GM08714 (cell line): Measurements from ENCODE around the gene ZNF367.
"Not testable (repeated sequence)": the region's sequence is repeated elsewhere in the genome, so short reads cannot be mapped to it uniquely, and the experiment has no call there.

ENCODE experiments used
- H3K4me3 ChIP-seq: fragments of 200-500 bp; sonication (Bioruptor generic); 2 replicates; pipeline ENCODE4 v1.5.1; 2014; ENCODE audit warnings: mild to moderate bottlenecking, low read length, inconsistent platforms
- ZNF274 ChIP-seq: IDR thresholded peaks from 2 replicates; pipeline ENCODE4 v1.6.1; 2012; ENCODE audit warnings: mild to moderate bottlenecking, low read depth, low read length

The ZNF367 gene

DNA sequence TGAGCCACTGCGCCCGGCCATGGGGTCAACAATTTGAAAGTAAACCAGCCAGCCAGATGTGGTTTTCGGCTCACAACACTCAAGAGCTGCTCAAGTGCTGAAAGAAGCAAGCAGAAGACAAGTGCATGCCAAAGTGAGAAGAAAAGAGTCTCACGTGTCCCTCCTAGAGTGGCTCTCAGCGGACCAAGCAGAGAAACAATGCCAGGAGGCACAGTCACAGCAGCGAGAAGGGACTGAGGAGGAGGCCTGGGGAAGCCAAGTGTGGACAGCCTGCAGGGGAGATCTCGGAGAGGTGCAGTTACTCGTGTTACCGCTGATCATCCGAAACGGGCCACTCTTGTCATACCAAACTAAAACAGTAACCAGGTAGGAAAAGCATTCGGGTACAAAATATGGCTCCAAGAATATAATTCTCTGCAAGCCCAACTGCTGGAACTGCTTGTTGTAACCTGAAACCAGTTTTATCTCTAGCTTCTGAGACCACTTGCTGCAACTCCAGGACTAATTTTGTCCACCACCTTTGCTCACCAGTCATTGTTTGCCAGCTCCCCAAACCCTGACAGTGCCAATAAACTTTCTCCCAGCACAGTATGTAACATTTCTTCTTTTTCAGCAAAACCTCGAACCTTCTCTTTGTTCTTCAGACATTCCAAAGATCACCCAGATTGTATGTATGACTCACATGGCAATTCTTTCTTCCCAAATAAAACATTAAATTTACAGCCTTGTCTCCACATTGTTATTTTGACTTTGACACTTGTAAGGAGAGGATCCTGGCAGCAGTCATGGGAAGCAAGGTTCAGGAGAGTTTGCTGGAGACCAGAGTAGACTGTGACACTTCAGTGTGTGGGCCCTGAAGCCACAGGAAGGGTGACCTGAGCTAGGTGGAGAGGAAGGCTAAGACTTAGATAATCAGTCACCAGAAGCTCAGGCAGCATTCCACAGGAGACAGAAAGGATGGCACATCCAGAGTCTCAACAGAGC lies 41.0 kb downstream of the ZNF367 start:
- no peak overlapping the region for H3K4me3 ChIP-seq
- TF ChIP-seq ZNF274, result no peak

GRCh38 chr9:96375507-96375906 lies 42.7 kb downstream of the ZNF367 start:
- H3K4me3 ChIP-seq, result not testable (repeated sequence)

GRCh38 chr9:96367943-96368342 lies 50.2 kb downstream of the ZNF367 start:
- no peak overlapping the region for H3K4me3 ChIP-seq
- no peak for TF ChIP-seq ZNF274

DNA sequence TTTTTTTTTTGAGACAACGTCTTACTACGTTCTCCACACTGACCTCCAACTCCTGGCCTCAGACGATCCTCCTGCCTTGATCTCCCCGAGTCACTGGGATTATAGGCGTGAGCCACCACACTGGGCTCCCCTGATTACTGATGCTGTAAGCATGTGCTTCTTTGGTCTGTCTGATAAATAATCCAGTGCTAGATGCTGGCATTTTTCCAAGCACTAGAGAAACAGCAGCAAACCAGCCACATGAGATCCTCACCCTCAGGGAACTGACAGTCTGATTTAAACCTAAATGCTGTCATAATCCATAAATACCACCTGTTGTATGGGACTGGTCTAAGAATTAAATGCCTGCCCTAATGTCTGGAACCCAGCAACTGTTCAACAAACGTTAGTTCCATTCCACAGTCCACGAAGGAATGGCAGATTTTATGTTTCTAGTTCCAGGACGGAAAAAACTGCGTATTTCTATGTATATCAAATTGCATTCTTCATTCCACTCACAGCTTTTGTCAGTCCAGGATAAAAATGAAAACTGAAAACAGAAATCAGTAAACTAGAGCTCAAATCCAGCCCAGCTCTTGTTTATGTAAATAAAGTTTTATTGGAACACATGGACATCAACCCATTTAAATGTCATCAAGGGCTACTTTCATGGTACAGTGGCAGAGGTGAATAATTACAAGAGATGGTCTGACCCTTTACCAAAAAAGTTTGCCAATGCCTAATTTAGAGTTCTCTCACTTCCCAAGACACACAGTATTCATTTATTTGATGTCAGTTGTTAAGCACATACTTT lies 54.8 kb downstream of the ZNF367 start:
- no peak for TF ChIP-seq ZNF274

DNA sequence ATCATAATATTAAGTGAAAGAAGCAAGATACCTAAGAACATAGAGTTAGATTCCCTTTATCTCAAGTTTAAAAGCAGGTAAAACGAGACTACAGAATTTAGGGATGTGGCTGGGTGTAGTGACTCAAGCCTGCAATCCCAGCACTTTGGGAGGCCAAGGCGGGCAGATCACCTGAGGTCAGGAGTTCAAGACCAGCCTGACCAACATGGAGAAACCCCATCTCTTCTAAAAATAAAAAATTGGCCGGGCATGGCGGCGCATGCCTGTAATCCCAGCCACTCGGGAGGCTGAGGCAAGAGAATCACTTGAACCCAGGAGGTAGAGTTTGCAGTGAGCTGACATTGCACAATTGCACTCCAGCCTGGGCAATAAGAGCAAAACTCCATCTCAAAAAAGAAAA lies 56.1 kb downstream of the ZNF367 start:
- H3K4me3 ChIP-seq, result not testable (repeated sequence)

More for the DNA sequence above, 54.8 kb downstream of the ZNF367 start:
- H3K4me3 ChIP-seq, result no peak overlapping the region

GRCh38 chr9:96361668-96362067 lies 56.5 kb downstream of the ZNF367 start:
- no peak overlapping the region for H3K4me3 ChIP-seq
- TF ChIP-seq ZNF274, result no peak

- no peak for TF ChIP-seq ZNF274
- no peak overlapping the region for H3K4me3 ChIP-seq
Observed at GRCh38 chr9:96360976-96361375, 57.2 kb downstream of the ZNF367 start.

DNA sequence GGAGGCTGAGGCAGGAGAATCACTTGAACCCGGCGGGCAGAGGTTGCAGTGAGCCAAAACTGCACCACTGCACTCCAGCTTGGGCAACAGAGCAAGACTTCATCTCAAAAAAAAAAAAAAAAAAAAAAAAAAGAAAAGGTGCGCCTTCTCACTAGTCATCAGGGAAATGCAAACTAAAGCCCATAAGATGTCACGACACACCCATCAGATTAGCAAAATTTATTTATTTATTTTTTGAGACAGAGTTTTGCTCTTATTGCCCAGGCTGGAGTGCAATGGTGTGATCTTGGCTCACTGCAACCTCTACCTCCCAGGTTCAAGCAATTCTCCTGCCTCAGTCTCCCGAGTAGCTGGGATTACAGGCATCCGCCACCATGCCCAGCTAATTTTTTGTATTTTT lies 57.6 kb downstream of the ZNF367 start:
- H3K4me3 ChIP-seq, result not testable (repeated sequence)

- no peak overlapping the region for H3K4me3 ChIP-seq
- no peak for TF ChIP-seq ZNF274
Observed at GRCh38 chr9:96350866-96351265, 67.3 kb downstream of the ZNF367 start.

DNA sequence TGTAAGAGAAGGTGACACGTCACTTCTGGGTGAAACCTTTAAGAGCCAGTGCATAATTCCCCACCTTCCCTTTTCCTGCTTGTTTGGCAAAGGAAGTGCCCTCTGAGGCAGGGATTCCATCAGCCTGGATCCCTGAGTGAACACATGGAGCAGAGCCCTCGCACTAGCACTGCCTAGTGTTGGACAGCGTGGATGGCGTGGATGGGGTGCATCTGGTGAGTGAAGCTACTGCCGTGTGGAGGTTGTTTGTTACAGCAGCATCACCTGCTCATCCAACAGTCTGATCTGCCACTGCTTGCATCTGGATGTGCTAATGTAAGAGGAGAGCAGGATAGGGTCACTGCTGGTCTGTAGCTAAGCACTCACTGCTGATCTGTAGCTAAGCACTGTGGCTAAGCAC lies 69.9 kb downstream of the ZNF367 start:
- no peak overlapping the region for H3K4me3 ChIP-seq
- no peak for TF ChIP-seq ZNF274

DNA sequence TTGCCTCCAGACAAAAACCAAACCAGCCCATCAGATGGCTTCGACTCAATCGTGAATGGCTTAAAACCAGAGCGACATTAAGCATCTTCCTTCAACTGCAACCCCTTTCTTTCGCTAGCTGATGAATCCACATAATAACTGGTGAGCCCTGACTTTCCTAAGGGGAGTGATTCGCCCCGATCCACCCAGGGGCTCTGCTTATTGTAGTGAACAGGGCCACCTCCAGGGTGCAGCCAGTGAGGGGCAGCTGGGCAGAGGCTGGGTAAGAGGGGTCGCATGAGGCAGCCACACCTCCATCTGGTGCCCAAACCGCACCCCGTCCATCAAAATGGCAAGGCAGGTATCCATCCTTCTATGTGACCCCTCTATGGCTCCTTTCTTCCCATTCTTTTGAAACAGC lies 72.6 kb downstream of the ZNF367 start:
- TF ChIP-seq ZNF274, result no peak
- no peak overlapping the region for H3K4me3 ChIP-seq

GRCh38 chr9:96344458-96345180 lies 73.6 kb downstream of the ZNF367 start:
- H3K4me3 ChIP-seq, result no peak overlapping the region
- TF ChIP-seq ZNF274, result no peak

- no peak overlapping the region for H3K4me3 ChIP-seq
- no peak for TF ChIP-seq ZNF274
Observed at GRCh38 chr9:96343515-96344360, 74.4 kb downstream of the ZNF367 start.

DNA sequence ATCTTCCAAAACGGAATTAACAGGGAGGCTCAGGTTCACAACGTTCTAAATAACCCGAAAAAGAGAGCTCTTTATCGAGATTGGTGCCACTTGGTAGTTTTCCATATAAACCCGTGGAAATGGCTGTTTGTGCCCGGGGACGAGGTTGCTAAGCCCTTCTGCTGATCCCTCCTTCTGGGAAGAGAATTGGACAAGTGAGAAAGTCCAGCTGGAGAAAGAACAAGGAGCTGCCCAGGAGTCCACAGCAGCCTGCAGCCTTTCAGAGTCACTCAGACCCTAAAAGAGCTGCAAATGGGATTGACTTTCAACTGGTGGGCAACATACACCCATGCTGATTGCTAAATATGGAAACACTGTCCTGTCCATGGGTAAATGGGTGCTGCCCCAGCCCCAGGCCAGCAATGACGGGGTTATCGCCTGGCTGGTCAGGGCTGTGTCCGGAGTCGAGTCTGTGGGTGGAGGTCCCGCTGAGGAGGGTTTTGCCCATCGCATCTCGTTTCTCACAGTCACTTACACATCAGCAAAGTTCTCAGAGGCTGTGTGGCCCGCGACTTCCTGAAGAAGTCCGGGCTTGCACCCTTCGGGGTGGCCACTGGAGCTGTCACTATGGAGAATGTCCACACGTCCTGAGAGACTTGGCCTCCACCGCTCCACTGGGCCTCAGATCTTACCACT lies 75.5 kb downstream of the ZNF367 start:
- TF ChIP-seq ZNF274, result no peak
- H3K4me3 ChIP-seq, result no peak overlapping the region
